CD4-positive, alpha-beta memory T cell (primary cell): Measurements from ENCODE around the gene KCNIP4. TPM values are rescaled to one million over a fixed set of nuclear protein-coding genes. Genes with fewer than 3 reads are reported as not detected.

Experiments
- CTCF ChIA-PET: fragments of 350-600 bp; sonication (Branson Sonifier 250); formaldehyde crosslinking; loops from one replicate; lab custom pipeline; 2021; ENCODE audit warnings: inconsistent platforms; ENCODE audit not compliant: partially characterized antibody; lab: Charles Lee
- POLR2A ChIA-PET: fragments of 350-600 bp; sonication (Branson Sonifier 250); formaldehyde crosslinking; loops from one replicate; lab custom pipeline; 2021; ENCODE audit not compliant: partially characterized antibody; lab: Charles Lee
- DNase-seq, 5 donors: peaks; one replicate each; pipeline versions ENCODE4 v3.0.0 to v3.0.0-alpha.2; 2020 to 2022; ENCODE audit warnings: mixed read lengths in 1 of 5
- H3K27ac ChIP-seq: one replicate; pipeline ENCODE4 v1.7.0; 2013; ENCODE audit warnings: low read depth, low read length
- H3K27me3 ChIP-seq: 2 replicates; pipeline ENCODE4 v1.7.0; 2013; ENCODE audit warnings: mild to moderate bottlenecking, low read length, moderate library complexity; ENCODE audit not compliant: insufficient read depth
- H3K36me3 ChIP-seq: 2 replicates; pipeline ENCODE4 v1.7.0; 2013; ENCODE audit warnings: mild to moderate bottlenecking, low read length, moderate library complexity; ENCODE audit not compliant: insufficient read depth
- H3K4me1 ChIP-seq: 2 replicates; pipeline ENCODE4 v1.7.0; 2013; ENCODE audit warnings: mild to moderate bottlenecking, low read length, moderate library complexity; ENCODE audit not compliant: insufficient read depth
- H3K4me3 ChIP-seq, 2 donors: one replicate each; pipeline ENCODE4 v1.7.0; 2013; ENCODE audit warnings: low read length in 2 of 2, mild to moderate bottlenecking in 1 of 2
- H3K9me3 ChIP-seq, 2 donors: one replicate each; pipeline ENCODE4 v1.7.0; 2013; ENCODE audit warnings: low read length in 2 of 2, control low read depth in 1 of 2; ENCODE audit not compliant: control insufficient read depth in 1 of 2
- H3K27ac Mint-ChIP-seq, 7 donors: one replicate each; pipeline ENCODE4 v1.8.0; 2020 to 2021; ENCODE audit warnings: mixed read lengths in 7 of 7, mild to moderate bottlenecking in 6 of 7, inconsistent platforms in 3 of 7, moderate library complexity in 3 of 7
- H3K27me3 Mint-ChIP-seq, 2 donors: one replicate each; pipeline ENCODE4 v1.8.0; 2020 to 2021; ENCODE audit warnings: mixed read lengths in 2 of 2
- H3K36me3 Mint-ChIP-seq, 2 donors: one replicate each; pipeline ENCODE4 v1.8.0; 2020 to 2021; ENCODE audit warnings: mixed read lengths in 2 of 2, inconsistent platforms in 1 of 2, mild to moderate bottlenecking in 1 of 2
- H3K4me1 Mint-ChIP-seq, 4 donors: one replicate each; pipeline ENCODE4 v1.8.0; 2020 to 2021; ENCODE audit warnings: mixed read lengths in 4 of 4, mild to moderate bottlenecking in 1 of 4
- H3K4me3 Mint-ChIP-seq, 8 donors: one replicate each; pipeline ENCODE4 v1.8.0; 2020 to 2021; ENCODE audit warnings: mixed read lengths in 8 of 8, mild to moderate bottlenecking in 7 of 8, moderate library complexity in 6 of 8, inconsistent platforms in 3 of 8
- H3K9me3 Mint-ChIP-seq, 8 donors: one replicate each; pipeline ENCODE4 v1.8.0; 2020 to 2021; ENCODE audit warnings: mixed read lengths in 8 of 8, mild to moderate bottlenecking in 5 of 8, inconsistent platforms in 3 of 8, moderate library complexity in 1 of 8
- intact Hi-C: fragments of 100-400 bp; cut with micrococcal nuclease; formaldehyde crosslinking; loops from one replicate; pipeline ENCODE4 v1.15.1; 2023
- polyA plus RNA-seq, 2 donors: library from polyadenylated mRNA; unstranded; fragments of 300-500 nt; fragmentation: Illumina TruSeq; gene quantifications; one replicate each; pipeline ENCODE4 v1.2.3, GENCODE V29; 2021
- total RNA-seq, 2 experiments: library from RNA; stranded (reverse); gene quantifications; one replicate each; pipeline ENCODE4 v1.2.3, GENCODE V29; 2021

The KCNIP4 gene
- total and polyA plus RNA-seq, 4 experiments from 2014 or later = 0.11 to 0.26 TPM; not detected in 2

GRCh38 chr4:21102667-21103066, 845.9 kb downstream of the KCNIP4 start:
- DNase-seq = peak in 1 of 5 donors; percentile 0

GRCh38 chr4:21097865-21098264, 850.7 kb downstream of the KCNIP4 start:
- H3K4me1 Mint-ChIP-seq = peaks cover 0 to 2% (median 0%) of the 10 kb centered on the region in 4 donors
- no peak for DNase-seq
- no peaks in the 10 kb centered on the region for H3K4me1 ChIP-seq
- no peak overlapping the region for H3K27ac Mint-ChIP-seq
- ChIA-PET CTCF (no interaction called here), POLR2A (no interaction called here)
- intact Hi-C loops = no loop called here
- H3K4me3 ChIP-seq = no peak overlapping the region
- H3K36me3 ChIP-seq = no peaks in the 10 kb centered on the region
- peaks cover 0 to 17% (median 4%) of the 10 kb centered on the region in 8 donors for H3K9me3 Mint-ChIP-seq
- H3K4me3 Mint-ChIP-seq = no peak overlapping the region
- no peaks in the 10 kb centered on the region for H3K9me3 ChIP-seq
- no peaks in the 10 kb centered on the region for H3K27me3 ChIP-seq
- H3K27ac ChIP-seq = no peak overlapping the region
- H3K27me3 Mint-ChIP-seq = no peaks in the 10 kb centered on the region
- no peaks in the 10 kb centered on the region for H3K36me3 Mint-ChIP-seq

More at GRCh38 chr4:21102667-21103066, 845.9 kb downstream of the KCNIP4 start:
- Mint-ChIP-seq H3K9me3 (peaks cover 0 to 22% (median 5%) of the 10 kb centered on the region in 8 donors), H3K27me3 (no peaks in the 10 kb centered on the region), H3K4me3 (peak overlapping the region in 1 of 8 donors; percentile 13), H3K4me1 (peaks cover 0 to 3% (median 0%) of the 10 kb centered on the region in 4 donors), H3K27ac (no peak overlapping the region), H3K36me3 (no peaks in the 10 kb centered on the region)
- Histone ChIP-seq H3K4me1 (no peaks in the 10 kb centered on the region), H3K27ac (no peak overlapping the region), H3K36me3 (no peaks in the 10 kb centered on the region), H3K4me3 (no peak overlapping the region), H3K9me3 (no peaks in the 10 kb centered on the region), H3K27me3 (no peaks in the 10 kb centered on the region)
- intact Hi-C loops = no loop called here
- POLR2A ChIA-PET = no interaction called here
- CTCF ChIA-PET = no interaction called here

- peaks cover 0 to 17% (median 5%) of the 10 kb centered on the region in 8 donors for H3K9me3 Mint-ChIP-seq
- intact Hi-C loops = no loop called here
Measured at GRCh38 chr4:21097026-21097425, 851.5 kb downstream of the KCNIP4 start.

GRCh38 chr4:21092531-21092930, 856.0 kb downstream of the KCNIP4 start:
- H3K4me1 Mint-ChIP-seq = peaks cover 0 to 7% (median 4%) of the 10 kb centered on the region in 4 donors
- POLR2A ChIA-PET = no interaction called here

More at GRCh38 chr4:21097026-21097425, 851.5 kb downstream of the KCNIP4 start:
- Histone ChIP-seq H3K4me1 (no peaks in the 10 kb centered on the region), H3K36me3 (no peaks in the 10 kb centered on the region), H3K4me3 (no peak overlapping the region), H3K9me3 (no peaks in the 10 kb centered on the region), H3K27ac (no peak overlapping the region), H3K27me3 (no peaks in the 10 kb centered on the region)
- no peak for DNase-seq
- H3K4me3 Mint-ChIP-seq = no peak overlapping the region
- no peak overlapping the region for H3K27ac Mint-ChIP-seq
- H3K27me3 Mint-ChIP-seq = no peaks in the 10 kb centered on the region
- ChIA-PET CTCF (no interaction called here), POLR2A (no interaction called here)
- no peaks in the 10 kb centered on the region for H3K36me3 Mint-ChIP-seq
- no peaks in the 10 kb centered on the region for H3K4me1 Mint-ChIP-seq

GRCh38 chr4:21090094-21090666, 858.4 kb downstream of the KCNIP4 start:
- DNase-seq = no peak
- no peaks in the 10 kb centered on the region for H3K4me1 ChIP-seq
- POLR2A ChIA-PET = no interaction called here
- Mint-ChIP-seq H3K27me3 (no peaks in the 10 kb centered on the region), H3K4me1 (peaks cover 0 to 7% (median 4%) of the 10 kb centered on the region in 4 donors), H3K4me3 (no peak overlapping the region), H3K27ac (no peak overlapping the region), H3K9me3 (peaks cover 3 to 25% (median 16%) of the 10 kb centered on the region in 8 donors), H3K36me3 (no peaks in the 10 kb centered on the region)
- no peaks in the 10 kb centered on the region for H3K27me3 ChIP-seq
- CTCF ChIA-PET = no interaction called here
- H3K4me3 ChIP-seq = no peak overlapping the region
- peaks cover 0 to 5% of the 10 kb centered on the region in 2 donors for H3K9me3 ChIP-seq
- no peaks in the 10 kb centered on the region for H3K36me3 ChIP-seq
- intact Hi-C loops = no loop called here
- H3K27ac ChIP-seq = no peak overlapping the region

More at GRCh38 chr4:21092531-21092930, 856.0 kb downstream of the KCNIP4 start:
- Histone ChIP-seq H3K4me1 (no peaks in the 10 kb centered on the region), H3K9me3 (peaks cover 0 to 5% of the 10 kb centered on the region in 2 donors), H3K4me3 (no peak overlapping the region), H3K27ac (no peak overlapping the region), H3K27me3 (no peaks in the 10 kb centered on the region), H3K36me3 (no peaks in the 10 kb centered on the region)
- Mint-ChIP-seq H3K9me3 (peaks cover 3 to 21% (median 12%) of the 10 kb centered on the region in 8 donors), H3K27ac (no peak overlapping the region), H3K27me3 (no peaks in the 10 kb centered on the region), H3K4me3 (no peak overlapping the region), H3K36me3 (no peaks in the 10 kb centered on the region)
- no peak for DNase-seq
- CTCF ChIA-PET = no interaction called here
- intact Hi-C loops = no loop called here

GRCh38 chr4:21083413-21083812, 865.2 kb downstream of the KCNIP4 start:
- Mint-ChIP-seq H3K27me3 (no peaks in the 10 kb centered on the region), H3K36me3 (no peaks in the 10 kb centered on the region), H3K4me1 (no peaks in the 10 kb centered on the region), H3K9me3 (peaks cover under 1 to 15% (median 7%) of the 10 kb centered on the region in 8 donors), H3K27ac (peak overlapping the region in 2 of 7 donors; percentile 49 to 60), H3K4me3 (no peak overlapping the region)
- Histone ChIP-seq H3K4me3 (no peak overlapping the region), H3K4me1 (no peaks in the 10 kb centered on the region), H3K36me3 (no peaks in the 10 kb centered on the region), H3K27me3 (no peaks in the 10 kb centered on the region), H3K27ac (no peak overlapping the region), H3K9me3 (no peaks in the 10 kb centered on the region)
- ChIA-PET POLR2A (no interaction called here), CTCF (no interaction called here)
- DNase-seq = no peak
- intact Hi-C loops = no loop called here

GRCh38 chr4:21077967-21078366, 870.6 kb downstream of the KCNIP4 start:
- Mint-ChIP-seq H3K36me3 (no peaks in the 10 kb centered on the region), H3K4me3 (no peak overlapping the region), H3K27ac (no peak overlapping the region), H3K27me3 (no peaks in the 10 kb centered on the region), H3K4me1 (no peaks in the 10 kb centered on the region), H3K9me3 (peaks cover 0 to 12% (median 5%) of the 10 kb centered on the region in 8 donors)
- POLR2A ChIA-PET = no interaction called here
- no peaks in the 10 kb centered on the region for H3K9me3 ChIP-seq
- intact Hi-C loops = no loop called here
- H3K27ac ChIP-seq = no peak overlapping the region
- H3K36me3 ChIP-seq = no peaks in the 10 kb centered on the region
- CTCF ChIA-PET = no interaction called here
- no peak for DNase-seq
- H3K4me3 ChIP-seq = no peak overlapping the region
- H3K27me3 ChIP-seq = no peaks in the 10 kb centered on the region
- no peaks in the 10 kb centered on the region for H3K4me1 ChIP-seq
